ENCODE results near the gene CFAP300. TPM values are rescaled to one million over a fixed set of nuclear protein-coding genes. Genes with fewer than 3 reads are reported as not detected.

CFAP300 gene
- total RNA-seq, 1 experiment from 2014 or later, result 1.7 TPM

DNA sequence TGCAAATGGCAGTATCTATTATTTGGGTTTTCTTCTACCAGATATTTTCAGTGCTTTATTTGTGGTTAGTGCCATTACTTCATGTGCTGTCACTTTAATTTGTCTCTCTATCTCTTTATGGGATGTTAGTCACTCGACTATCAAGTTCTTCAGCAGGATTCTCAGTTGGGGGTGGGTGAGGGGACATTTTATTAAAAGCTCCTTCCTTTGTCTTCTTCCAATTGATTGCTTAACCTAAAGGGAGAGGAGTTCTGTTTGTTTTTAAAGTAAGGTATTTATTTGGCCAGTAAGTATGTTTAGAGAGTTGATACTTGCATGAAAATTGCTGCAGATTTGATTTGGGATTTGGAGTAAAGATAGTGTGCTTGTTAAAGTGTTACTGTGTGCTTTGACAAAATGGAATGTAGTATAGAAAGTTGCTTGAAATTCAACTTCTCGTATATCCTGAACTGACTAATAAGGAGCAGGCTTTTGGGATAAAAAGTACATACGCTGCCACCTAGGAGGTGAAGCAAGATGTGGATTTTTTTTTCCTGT, 73.3 kb downstream of the CFAP300 start:
- H3K9ac ChIP-seq (ENCODE audit: extremely low read depth, insufficient read length, low read length), result no peak overlapping the region
- H3K4me2 ChIP-seq (ENCODE audit: insufficient read depth, insufficient read length, low read length), result no peak overlapping the region
- peaks cover 31 to 45% (median 45%) of the 10 kb centered on the region in 3 experiments for H3K36me3 Mint-ChIP-seq (ENCODE audit: insufficient read depth in 1 of 3, low read depth in 3 of 3)

More for the DNA sequence above, 73.3 kb downstream of the CFAP300 start:
- Mint-ChIP-seq H3K27ac (peak overlapping the region; percentile 23 to 45 (median 44); a peak in 5 of 7 replicates), H3K27me3 (ENCODE audit: low read depth) (no peaks in the 10 kb centered on the region; the same call in 1 of the 2 replicates), H3K4me3 (peak overlapping the region in 1 of 2 experiments; percentile 33; a peak in 2 of 5 replicates), H3K4me1 (peaks cover 61 to 64% of the 10 kb centered on the region in 2 experiments), H3K9me3 (peaks cover 21 to 23% of the 10 kb centered on the region in 2 experiments)
- H3K4me1 ChIP-seq (ENCODE audit: insufficient read depth, low read length), result peaks cover 6% of the 10 kb centered on the region
- H2AFZ ChIP-seq (ENCODE audit: low read length), result no peak overlapping the region
- no peaks in the 10 kb centered on the region for H3K27me3 ChIP-seq (ENCODE audit: insufficient read depth, low read length)
- H3K79me1 ChIP-seq (ENCODE audit: insufficient read depth, low read depth, low read length, poor library complexity, severe bottlenecking), result peaks cover 6% of the 10 kb centered on the region
- no peaks in the 10 kb centered on the region for H3K9me3 ChIP-seq (ENCODE audit: control insufficient read depth, low read depth, low read length)
- no peak overlapping the region for H2AK5ac ChIP-seq (ENCODE audit: insufficient read length, low read length)
- H4K20me1 ChIP-seq (ENCODE audit: control insufficient read depth, insufficient read depth, insufficient read length), result no peaks in the 10 kb centered on the region
- H2BK12ac ChIP-seq (ENCODE audit: insufficient read length, low read depth, low read length), result no peak overlapping the region
- no CpG with 5 or more reads among the region's 3 CpGs for WGBS (ENCODE audit: extremely low coverage, insufficient read length, low lambda C conversion rate)
- H2BK5ac ChIP-seq (ENCODE audit: insufficient read length, low read length), result no peak overlapping the region
- TF ChIP-seq, protein P1, sequence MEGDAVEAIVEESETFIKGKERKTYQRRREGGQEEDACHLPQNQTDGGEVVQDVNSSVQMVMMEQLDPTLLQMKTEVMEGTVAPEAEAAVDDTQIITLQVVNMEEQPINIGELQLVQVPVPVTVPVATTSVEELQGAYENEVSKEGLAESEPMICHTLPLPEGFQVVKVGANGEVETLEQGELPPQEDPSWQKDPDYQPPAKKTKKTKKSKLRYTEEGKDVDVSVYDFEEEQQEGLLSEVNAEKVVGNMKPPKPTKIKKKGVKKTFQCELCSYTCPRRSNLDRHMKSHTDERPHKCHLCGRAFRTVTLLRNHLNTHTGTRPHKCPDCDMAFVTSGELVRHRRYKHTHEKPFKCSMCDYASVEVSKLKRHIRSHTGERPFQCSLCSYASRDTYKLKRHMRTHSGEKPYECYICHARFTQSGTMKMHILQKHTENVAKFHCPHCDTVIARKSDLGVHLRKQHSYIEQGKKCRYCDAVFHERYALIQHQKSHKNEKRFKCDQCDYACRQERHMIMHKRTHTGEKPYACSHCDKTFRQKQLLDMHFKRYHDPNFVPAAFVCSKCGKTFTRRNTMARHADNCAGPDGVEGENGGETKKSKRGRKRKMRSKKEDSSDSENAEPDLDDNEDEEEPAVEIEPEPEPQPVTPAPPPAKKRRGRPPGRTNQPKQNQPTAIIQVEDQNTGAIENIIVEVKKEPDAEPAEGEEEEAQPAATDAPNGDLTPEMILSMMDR (conservative IDR thresholded peaks at IDR 0.05), result no peak
- no peak for DNase-seq
- H3K23ac ChIP-seq (ENCODE audit: insufficient read length, low read depth, low read length), result no peak overlapping the region
- no peak overlapping the region; the same call in 1 of the 2 replicates for H3K14ac ChIP-seq (ENCODE audit: insufficient read depth, low read length)
- no peak overlapping the region for H4K91ac ChIP-seq (ENCODE audit: insufficient read length, low read depth, low read length)
- no peak overlapping the region for H2BK120ac ChIP-seq (ENCODE audit: low read depth, low read length, poor library complexity, severe bottlenecking)
- H3K23me2 ChIP-seq (ENCODE audit: insufficient read length, low read depth, low read length, poor library complexity, severe bottlenecking), result no peaks in the 10 kb centered on the region
- peaks cover 18% of the 10 kb centered on the region; the same call in 1 of the 2 replicates for H3K79me2 ChIP-seq (ENCODE audit: insufficient read depth, low read length)
- no peak overlapping the region for H3T11ph ChIP-seq (ENCODE audit: low read length)
- H4K5ac ChIP-seq (ENCODE audit: insufficient read length, low read depth, low read length), result no peak overlapping the region
- no peak overlapping the region for H3K27ac ChIP-seq (ENCODE audit: insufficient read length, low read depth, low read length)
- no peak overlapping the region for H2BK15ac ChIP-seq (ENCODE audit: low read depth, low read length)
- H4K8ac ChIP-seq (replicated peaks; ENCODE audit: insufficient read length, low read depth, low read length), result no peak overlapping the region
- H3K4ac ChIP-seq (ENCODE audit: low read depth, low read length), result no peak overlapping the region
- H2BK20ac ChIP-seq (ENCODE audit: low read depth, low read length, poor library complexity, severe bottlenecking), result no peak overlapping the region
- no peak overlapping the region for H3K56ac ChIP-seq (ENCODE audit: insufficient read length, low read depth, low read length)
- no peak overlapping the region for H3K18ac ChIP-seq (ENCODE audit: insufficient read length, low read depth, low read length)
